Kidney capillary endothelial cell (primary cell): ENCODE measurements around the gene ELMO1.

Experiments used
- DNase-seq: peaks from one replicate; pipeline ENCODE4 v3.0.0-alpha.2; 2018; ENCODE audit warnings: low spot score

Gene ELMO1

DNA sequence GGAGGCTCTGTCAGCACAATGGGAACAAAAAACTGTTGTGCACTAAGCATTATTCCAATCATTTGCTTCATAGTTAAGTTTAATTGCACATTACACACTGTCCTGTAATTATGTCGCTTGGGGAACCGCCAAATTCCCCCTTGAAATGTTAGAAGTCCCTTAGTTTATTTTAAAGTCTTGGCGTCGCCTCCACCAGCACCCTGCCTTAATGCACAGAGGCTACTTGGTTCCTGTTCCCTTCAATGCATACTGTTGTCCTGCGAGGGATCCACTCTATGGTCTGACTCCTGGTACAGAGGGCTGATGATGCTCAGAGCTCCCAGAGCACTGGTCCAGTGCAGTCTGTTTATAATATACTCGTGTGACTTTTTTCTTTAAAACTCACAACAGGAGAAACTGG, 330.7 kb downstream of the ELMO1 start:
- DNase-seq = no peak

DNA sequence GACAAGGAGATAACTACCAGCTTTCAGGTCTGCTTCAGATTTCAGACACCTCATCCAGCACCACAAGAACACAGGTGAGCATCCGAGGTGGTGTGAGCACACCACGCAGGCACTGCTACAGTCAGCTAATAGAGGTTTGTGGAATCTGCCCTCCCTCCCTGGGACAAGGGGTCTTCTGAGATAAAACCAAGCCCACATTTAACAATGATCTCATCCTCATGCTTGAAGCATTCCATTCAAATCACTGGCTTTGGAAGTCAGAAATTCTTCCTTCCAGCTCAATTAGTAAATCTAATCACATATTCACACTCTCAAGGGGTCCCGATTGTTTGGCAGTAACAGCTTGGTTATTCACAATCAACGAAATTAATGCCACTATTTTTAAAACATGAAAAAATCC, 331.4 kb downstream of the ELMO1 start:
- DNase-seq = no peak

DNA sequence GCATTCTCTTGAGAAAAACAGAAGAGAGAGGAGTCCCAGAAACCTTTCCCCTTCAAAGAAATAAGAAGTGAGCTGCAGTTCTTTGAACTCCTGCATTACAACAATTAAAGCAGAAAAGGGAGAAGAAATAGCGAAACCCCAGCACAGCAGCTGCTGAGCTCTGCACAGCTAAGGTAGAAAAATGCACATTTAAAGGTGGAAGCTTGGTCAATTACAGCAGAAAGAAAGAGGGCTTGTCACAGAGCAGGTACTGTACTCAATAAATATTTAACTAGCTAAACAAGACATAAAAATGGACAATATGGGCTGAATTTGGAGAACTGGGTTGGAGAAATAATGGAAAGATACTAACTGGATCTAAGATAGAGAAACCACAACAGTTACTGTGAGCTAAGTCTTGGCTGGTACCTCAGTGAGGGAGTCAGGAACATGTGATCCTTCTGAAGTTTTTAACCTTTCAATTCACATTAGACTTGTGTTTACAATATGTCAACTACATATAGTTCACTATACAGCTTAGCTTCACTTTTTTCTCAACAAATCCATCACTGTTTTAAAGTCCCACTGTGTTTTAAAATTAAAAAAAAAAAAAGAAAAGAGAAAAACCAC, 332.5 kb downstream of the ELMO1 start:
- DNase-seq = no peak

- no peak for DNase-seq
Measured at GRCh38 chr7:37113661-37114355, 334.9 kb downstream of the ELMO1 start.

DNA sequence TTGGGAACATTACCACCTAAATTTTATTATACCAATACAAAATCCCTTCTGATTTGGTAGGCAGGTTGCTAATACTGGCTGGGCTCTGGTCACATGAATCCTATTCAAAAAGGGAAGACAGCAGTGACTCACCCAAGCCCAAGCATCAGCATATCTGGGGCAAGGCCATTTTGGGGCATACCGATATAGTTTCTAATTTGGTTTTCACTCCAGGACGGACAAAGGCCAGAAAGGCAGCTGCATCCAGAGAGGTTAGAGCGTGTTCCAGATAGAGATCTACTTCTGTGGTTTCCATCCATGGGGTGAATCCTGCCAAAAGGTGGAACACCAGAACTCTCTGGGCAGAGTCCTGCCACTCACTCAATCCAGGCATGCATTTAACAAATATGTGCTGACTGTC, 335.8 kb downstream of the ELMO1 start:
- no peak for DNase-seq

- DNase-seq = no peak
Measured at GRCh38 chr7:37112218-37112617, 336.4 kb downstream of the ELMO1 start.

GRCh38 chr7:37111459-37111858, 337.2 kb downstream of the ELMO1 start:
- DNase-seq = no peak

GRCh38 chr7:37110660-37111424, 337.8 kb downstream of the ELMO1 start:
- no peak for DNase-seq

GRCh38 chr7:37109843-37110242, 338.8 kb downstream of the ELMO1 start:
- DNase-seq = no peak

DNA sequence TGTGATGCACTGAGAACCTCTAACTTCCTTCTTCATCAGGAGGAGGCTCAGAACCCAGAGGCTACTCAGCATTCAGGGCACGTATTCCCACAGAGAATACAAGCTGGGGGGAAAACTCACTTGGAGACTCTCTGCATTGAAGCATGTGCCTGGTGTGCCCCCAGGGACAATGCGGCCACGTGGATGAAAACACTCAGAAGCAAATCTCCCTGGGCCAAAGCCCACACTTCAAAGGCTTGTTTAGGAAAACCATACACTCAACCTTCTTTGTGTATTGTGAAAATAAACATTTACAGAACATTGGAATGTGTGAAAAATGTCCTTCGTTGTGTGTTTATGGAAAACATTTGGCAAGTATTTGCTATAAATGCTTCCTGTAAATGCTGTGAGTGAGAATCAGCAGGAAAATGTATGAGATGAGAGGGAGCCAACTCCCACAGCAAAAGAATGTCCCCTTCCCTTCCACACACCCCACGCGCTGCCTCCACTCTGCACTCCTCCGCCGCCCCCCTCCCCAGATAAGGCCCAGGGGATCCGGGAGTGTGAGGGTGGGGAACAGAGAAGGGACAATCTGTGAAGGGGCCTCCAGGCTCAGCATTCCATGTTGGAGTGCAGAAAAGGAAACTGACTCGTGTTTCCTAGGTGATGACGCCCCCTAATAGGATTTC, 339.5 kb downstream of the ELMO1 start:
- no peak for DNase-seq

DNA sequence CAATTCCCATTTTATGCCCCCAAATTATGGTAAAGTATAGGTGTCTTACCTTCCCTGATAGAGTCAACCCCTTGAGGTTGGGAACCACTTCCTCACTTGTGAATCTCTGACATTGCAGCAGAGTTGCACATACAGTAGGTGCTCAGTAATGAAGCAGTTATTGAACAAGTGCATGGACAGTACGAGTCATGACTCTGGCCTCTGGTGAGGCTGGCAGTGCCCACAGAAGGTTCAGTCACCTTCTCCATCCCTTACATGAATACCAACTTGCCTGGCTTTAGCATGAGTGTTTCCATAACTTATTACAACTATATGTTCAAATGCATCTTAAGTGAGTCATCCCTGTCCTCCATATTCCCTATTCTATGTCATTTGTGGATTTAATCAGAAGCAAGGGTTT, 340.0 kb downstream of the ELMO1 start:
- DNase-seq = no peak

- DNase-seq = no peak
Measured at GRCh38 chr7:37107047-37107750, 341.5 kb downstream of the ELMO1 start.

- DNase-seq = no peak
Measured at GRCh38 chr7:37105762-37106161, 342.9 kb downstream of the ELMO1 start.

- DNase-seq = no peak
Measured at GRCh38 chr7:37104822-37105518, 343.7 kb downstream of the ELMO1 start.

DNA sequence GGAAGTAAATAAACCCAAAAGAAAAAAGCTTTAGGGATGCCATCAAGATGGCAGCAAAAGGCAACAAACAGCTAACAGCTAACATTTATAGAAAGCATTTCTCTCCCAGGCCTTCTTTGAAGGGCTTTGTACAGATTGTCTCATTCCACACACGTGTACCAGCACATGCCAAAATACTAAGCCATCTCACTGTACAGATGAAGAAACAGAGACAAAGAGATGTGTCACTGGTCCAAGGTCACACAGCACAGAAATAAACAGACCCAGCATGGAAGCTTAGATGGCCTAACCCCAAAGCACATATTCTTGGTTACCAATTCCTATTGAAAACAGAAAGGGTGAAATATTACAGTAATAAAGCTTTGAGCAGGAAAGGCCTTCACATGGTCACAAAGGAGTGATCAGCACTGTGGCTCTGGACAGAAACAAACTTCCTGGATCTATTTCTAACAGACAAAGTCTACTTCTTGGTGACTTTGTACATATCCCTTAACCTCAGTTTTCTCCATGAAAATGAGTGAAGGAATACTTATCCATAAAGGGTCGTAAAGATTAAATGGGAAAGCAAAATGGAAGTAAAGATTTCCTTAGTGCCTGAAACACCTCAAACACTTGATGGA, 346.0 kb downstream of the ELMO1 start:
- DNase-seq = no peak

DNA sequence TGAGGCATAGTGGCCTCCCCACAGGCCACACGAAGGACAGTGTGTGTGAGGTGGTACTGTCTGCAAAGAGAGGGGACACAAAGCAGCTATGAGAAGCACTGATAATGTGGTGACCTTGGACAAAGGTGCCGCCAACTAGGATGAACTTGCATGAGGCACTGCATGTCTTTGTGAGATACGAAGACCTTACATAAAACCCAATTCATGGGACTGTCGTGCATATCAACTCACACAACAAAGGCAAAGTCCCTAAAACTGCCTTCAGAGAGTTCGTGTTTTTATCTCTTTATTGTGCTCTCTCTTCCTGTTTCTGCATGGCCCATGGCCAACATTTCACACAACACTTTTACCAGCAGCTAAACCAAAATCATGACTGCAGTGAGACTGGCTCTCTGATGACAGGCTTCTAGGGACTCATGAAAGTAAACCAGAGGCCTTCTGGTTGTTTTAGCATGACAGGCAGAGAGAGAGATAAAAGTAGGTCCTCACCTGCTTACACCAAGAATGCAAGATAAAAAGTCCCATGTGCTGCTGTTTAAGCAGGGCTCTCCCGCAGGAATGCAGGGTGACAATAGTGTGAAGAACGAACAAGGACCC, 347.8 kb downstream of the ELMO1 start:
- no peak for DNase-seq

DNA sequence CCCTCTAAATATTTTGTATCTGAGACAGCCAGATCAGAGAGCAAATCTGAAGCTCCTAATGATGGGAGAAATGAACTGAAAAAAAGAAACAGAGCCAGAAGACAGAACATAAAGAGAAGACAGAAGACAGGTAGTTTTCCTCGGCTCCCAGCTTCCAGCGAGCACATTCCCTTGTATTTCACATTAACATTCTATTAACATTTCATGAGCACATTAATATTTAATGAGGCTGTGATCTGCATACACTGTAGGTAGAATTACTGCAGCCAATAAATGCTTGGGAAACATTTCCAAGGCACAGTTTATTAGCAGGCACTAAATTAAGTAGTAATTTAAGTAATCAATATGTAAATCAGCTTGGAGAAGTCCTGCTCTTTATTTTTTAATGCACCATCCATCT, 349.9 kb downstream of the ELMO1 start:
- DNase-seq = no peak

DNA sequence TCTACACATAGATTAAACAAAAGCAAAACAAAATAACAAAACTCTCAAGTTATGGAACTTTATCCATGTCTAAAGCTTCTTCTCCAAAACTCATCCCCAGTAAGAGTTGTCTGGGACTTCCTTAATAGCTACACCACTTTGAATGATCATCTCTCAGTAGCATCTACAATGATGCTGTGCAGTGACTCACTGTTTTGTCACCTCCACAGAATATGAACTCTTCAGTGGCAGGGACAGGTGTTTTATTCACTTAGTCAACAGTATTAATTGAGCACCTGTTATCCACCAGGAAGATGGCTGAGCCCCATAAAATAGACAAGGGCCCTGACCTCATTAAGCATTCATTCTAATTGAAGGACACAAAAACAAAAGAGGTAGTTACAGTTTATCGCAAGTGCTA, 350.7 kb downstream of the ELMO1 start:
- no peak for DNase-seq

- DNase-seq = no peak
Measured at GRCh38 chr7:37097276-37097675, 351.4 kb downstream of the ELMO1 start.

DNA sequence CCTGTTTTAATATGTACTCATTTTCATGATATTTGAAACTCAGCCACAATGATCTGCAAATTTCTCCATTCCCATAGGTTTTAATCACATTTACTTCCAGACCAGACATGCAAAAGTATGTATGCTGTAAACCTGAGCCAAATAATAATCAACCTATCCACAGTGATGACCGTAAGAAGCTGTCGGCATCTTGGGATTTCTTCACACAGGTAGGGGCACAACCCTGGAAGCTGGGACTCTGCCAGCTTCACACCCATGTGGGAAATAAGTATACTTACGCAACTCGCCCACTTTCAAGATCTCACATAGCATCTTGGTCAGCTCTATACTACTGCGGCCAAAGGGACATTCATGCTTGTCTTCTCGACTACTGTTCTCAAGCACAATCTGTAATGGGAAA, 352.3 kb downstream of the ELMO1 start:
- no peak for DNase-seq

DNA sequence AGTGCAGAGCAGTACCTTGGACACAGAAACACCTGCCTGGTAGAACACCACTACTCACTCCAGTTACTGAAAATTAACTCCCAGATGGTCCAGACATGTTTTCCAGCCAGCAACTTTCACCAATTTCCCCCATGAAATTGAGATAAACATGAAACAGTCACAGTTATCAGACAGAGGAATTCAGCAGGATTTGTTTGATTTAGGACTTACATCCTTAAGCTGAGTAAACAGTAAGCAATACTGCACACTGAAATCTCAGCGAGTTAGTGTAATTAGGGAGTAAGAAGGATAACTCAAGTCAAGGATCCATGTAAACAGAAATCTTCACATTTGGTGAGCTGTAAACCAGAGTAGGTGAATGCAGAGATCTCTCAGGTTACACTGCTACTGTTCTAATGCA, 353.5 kb downstream of the ELMO1 start:
- no peak for DNase-seq
